SK-N-MC (cell line): ENCODE results near the gene STKLD1.

Experiments used
- EZH2 ChIP-seq: fragments of 200-600 bp; sonication (generic); IDR thresholded peaks from one replicate; pipeline ENCODE4 v1.6.1; 2017; ENCODE audit warnings: antibody characterized with exemption
- POLR2AphosphoS5 ChIP-seq: IDR thresholded peaks from 2 replicates; pipeline ENCODE4 v1.6.1; 2012; ENCODE audit warnings: mild to moderate bottlenecking, low read depth, low read length, borderline replicate concordance

DNA sequence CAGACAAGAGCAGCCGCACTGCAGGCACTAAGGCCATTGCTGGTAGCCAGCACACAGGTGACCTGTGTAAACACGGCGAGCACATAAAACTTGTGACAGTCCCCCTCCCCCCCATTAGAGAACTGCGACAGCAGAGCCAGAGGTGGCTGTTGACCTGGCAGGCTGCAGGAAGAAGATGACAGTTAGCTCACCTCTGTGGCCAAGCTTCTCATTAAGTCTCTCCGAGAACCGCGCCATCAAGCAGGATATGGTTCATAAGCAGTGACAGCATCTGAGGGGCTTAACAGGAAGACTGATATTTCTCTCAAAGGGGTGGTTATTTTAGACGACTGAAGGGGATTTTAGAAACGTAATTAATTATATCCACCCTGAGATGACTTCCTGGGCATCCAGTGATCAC lies 5.5 kb upstream of the STKLD1 start:
- TF ChIP-seq EZH2 = no peak
- no peak for TF ChIP-seq POLR2AphosphoS5
